Neural cell (in vitro differentiated cells): ENCODE measurements around the gene ADGRB3. TPM values are rescaled to one million over a fixed set of nuclear protein-coding genes. Genes with fewer than 3 reads are reported as not detected.

ENCODE experiments used
- H2AFZ ChIP-seq: fragments of 200-600, 300-800 bp; sonication (generic), shearing (Covaris generic); 2 replicates; pipeline ENCODE4 v1.6.0; 2014; ENCODE audit warnings: low read depth, mild to moderate bottlenecking, antibody characterized with exemption, low read length, moderate library complexity
- H3F3A ChIP-seq: fragments of 200-600 bp; shearing (Covaris generic); 2 replicates; pipeline ENCODE4 v1.6.1; 2016; ENCODE audit warnings: mild to moderate bottlenecking, moderate library complexity, mixed read lengths, antibody characterized with exemption, low read length; ENCODE audit not compliant: insufficient read depth, poor library complexity, severe bottlenecking
- H3K27ac ChIP-seq: fragments of 200-600, 300-800 bp; sonication (generic), shearing (Covaris generic); 2 replicates; pipeline ENCODE4 v1.5.1; 2014; ENCODE audit warnings: mild to moderate bottlenecking, low read length, moderate library complexity
- H3K27me3 ChIP-seq: fragments of 300-800, 200-600 bp; sonication (generic), shearing (Covaris generic); 2 replicates; pipeline ENCODE4 v1.6.0; 2014; ENCODE audit warnings: mild to moderate bottlenecking, low read depth, low read length, moderate library complexity; ENCODE audit not compliant: insufficient read depth
- H3K36me3 ChIP-seq: fragments of 300-800, 200-600 bp; sonication (generic), shearing (Covaris generic); 2 replicates; pipeline ENCODE4 v1.5.1; 2014; ENCODE audit warnings: mild to moderate bottlenecking, antibody characterized with exemption, low read length, moderate library complexity; ENCODE audit not compliant: insufficient read depth
- H3K4me2 ChIP-seq: fragments of 300-800, 200-600 bp; sonication (generic), shearing (Covaris generic); 2 replicates; pipeline ENCODE4 v1.6.0; 2014; ENCODE audit warnings: mild to moderate bottlenecking, low read length
- H3K4me3 ChIP-seq: fragments of 300-800, 200-600 bp; sonication (generic), shearing (Covaris generic); 2 replicates; pipeline ENCODE4 v1.5.1; 2014; ENCODE audit warnings: mild to moderate bottlenecking, low read length, moderate library complexity
- H3K79me2 ChIP-seq: fragments of 200-600 bp; shearing (Covaris generic); replicated peaks from 2 replicates; pipeline ENCODE4 v1.6.0; 2014; ENCODE audit warnings: mild to moderate bottlenecking, low read length, moderate library complexity; ENCODE audit not compliant: insufficient read depth
- H3K9ac ChIP-seq: fragments of 300-800, 200-600 bp; sonication (generic), shearing (Covaris generic); 2 replicates; pipeline ENCODE4 v1.6.1; 2016; ENCODE audit warnings: mild to moderate bottlenecking, low read length, mixed read lengths
- H3K9me2 ChIP-seq: fragments of 200-600 bp; shearing (Covaris generic); 2 replicates; pipeline ENCODE4 v1.6.1; 2016; ENCODE audit warnings: mild to moderate bottlenecking, low read length, mixed read lengths; ENCODE audit not compliant: insufficient read depth
- H3K9me3 ChIP-seq: fragments of 200-600, 300-800 bp; sonication (generic), shearing (Covaris generic); 2 replicates; pipeline ENCODE4 v1.6.1; 2016; ENCODE audit warnings: mild to moderate bottlenecking, mixed run types, low read length, moderate library complexity, mixed read lengths
- H4K20me1 ChIP-seq: fragments of 200-600 bp; shearing (Covaris generic); 2 replicates; pipeline ENCODE4 v1.6.1; 2016; ENCODE audit warnings: mild to moderate bottlenecking, mixed run types; ENCODE audit not compliant: insufficient read depth
- EP300 ChIP-seq: fragments of 450-650 bp; conservative IDR thresholded peaks from 2 replicates; pipeline ENCODE4 v1.6.1; 2014; ENCODE audit warnings: antibody characterized with exemption, mild to moderate bottlenecking, moderate library complexity; ENCODE audit not compliant: poor library complexity, severe bottlenecking
- EZH2 ChIP-seq: fragments of 200-600, 300-800 bp; shearing (Covaris generic), sonication (generic); IDR thresholded peaks from 2 replicates; pipeline ENCODE4 v1.6.1; 2014; ENCODE audit warnings: antibody characterized with exemption, low read length, borderline replicate concordance, mild to moderate bottlenecking; ENCODE audit not compliant: insufficient read depth, poor library complexity, severe bottlenecking
- MXI1 ChIP-seq: fragments of 450-650 bp; conservative IDR thresholded peaks from 2 replicates; pipeline ENCODE4 v1.6.1; 2014; ENCODE audit warnings: antibody characterized with exemption, mild to moderate bottlenecking; ENCODE audit not compliant: poor library complexity, severe bottlenecking
- POLR2AphosphoS5 ChIP-seq: IDR thresholded peaks from 2 replicates; pipeline ENCODE4 v1.6.1; 2012
- RAD21 ChIP-seq: fragments of 450-650 bp; conservative IDR thresholded peaks from 2 replicates; pipeline ENCODE4 v1.6.1; 2014; ENCODE audit warnings: antibody characterized with exemption, mild to moderate bottlenecking, moderate library complexity
- SMC3 ChIP-seq: fragments of 450-650 bp; conservative IDR thresholded peaks from 2 replicates; pipeline ENCODE4 v1.6.1; 2014; ENCODE audit warnings: antibody characterized with exemption, mild to moderate bottlenecking, moderate library complexity; ENCODE audit not compliant: poor library complexity
- TAF1 ChIP-seq: IDR thresholded peaks from 2 replicates; pipeline ENCODE4 v1.6.1; 2012; ENCODE audit warnings: low read depth
- polyA plus RNA-seq: library from polyadenylated mRNA; depleted of rRNA; stranded (reverse); fragments of >200 nt; gene quantifications from 2 replicates; pipeline ENCODE4 v1.2.3, GENCODE V29; 2014
- TF ChIP-seq, protein P1 (sequence below): fragments of 450-650 bp; IDR thresholded peaks from 2 replicates; pipeline ENCODE4 v1.5.1; 2014; ENCODE audit warnings: antibody characterized with exemption, mild to moderate bottlenecking, moderate library complexity; ENCODE audit not compliant: poor library complexity, severe bottlenecking
- TF ChIP-seq, protein P2 (sequence below): IDR thresholded peaks from 2 replicates; pipeline ENCODE4 v1.6.1; 2012; ENCODE audit warnings: borderline replicate concordance

ADGRB3 gene
- polyA plus RNA-seq, 1 donor from 2014 or later = 66.5 TPM

DNA sequence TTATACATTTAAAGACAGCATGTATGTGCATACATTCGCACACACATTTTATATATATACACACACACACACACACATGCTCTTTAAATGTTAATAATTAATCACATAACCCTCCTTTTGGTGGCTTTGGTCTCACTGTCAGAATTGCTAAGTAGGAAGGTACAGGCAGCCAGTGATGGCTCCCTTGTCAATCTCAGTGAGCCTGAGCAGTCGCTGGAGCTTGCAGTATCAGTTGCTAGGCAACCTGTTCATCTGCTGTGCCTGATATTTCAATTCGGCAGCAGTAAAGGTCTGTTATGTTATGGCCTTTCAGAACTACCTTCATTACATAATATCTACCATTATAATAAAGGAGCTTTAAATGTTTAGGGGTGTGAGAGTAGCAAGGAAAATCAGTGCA, 787.4 kb downstream of the ADGRB3 start:
- no peak overlapping the region for H2AFZ ChIP-seq
- H3F3A ChIP-seq = peaks cover 3% of the 10 kb centered on the region
- peak; percentile 73 for TF ChIP-seq EP300
- peak; percentile 34 for TF ChIP-seq SMC3
- TF ChIP-seq RAD21 = peak; percentile 42
- TF ChIP-seq, protein P1, sequence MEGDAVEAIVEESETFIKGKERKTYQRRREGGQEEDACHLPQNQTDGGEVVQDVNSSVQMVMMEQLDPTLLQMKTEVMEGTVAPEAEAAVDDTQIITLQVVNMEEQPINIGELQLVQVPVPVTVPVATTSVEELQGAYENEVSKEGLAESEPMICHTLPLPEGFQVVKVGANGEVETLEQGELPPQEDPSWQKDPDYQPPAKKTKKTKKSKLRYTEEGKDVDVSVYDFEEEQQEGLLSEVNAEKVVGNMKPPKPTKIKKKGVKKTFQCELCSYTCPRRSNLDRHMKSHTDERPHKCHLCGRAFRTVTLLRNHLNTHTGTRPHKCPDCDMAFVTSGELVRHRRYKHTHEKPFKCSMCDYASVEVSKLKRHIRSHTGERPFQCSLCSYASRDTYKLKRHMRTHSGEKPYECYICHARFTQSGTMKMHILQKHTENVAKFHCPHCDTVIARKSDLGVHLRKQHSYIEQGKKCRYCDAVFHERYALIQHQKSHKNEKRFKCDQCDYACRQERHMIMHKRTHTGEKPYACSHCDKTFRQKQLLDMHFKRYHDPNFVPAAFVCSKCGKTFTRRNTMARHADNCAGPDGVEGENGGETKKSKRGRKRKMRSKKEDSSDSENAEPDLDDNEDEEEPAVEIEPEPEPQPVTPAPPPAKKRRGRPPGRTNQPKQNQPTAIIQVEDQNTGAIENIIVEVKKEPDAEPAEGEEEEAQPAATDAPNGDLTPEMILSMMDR = no peak
- TF ChIP-seq MXI1 = no peak
- TF ChIP-seq TAF1 = no peak
- TF ChIP-seq EZH2 = no peak
- TF ChIP-seq, protein P2, sequence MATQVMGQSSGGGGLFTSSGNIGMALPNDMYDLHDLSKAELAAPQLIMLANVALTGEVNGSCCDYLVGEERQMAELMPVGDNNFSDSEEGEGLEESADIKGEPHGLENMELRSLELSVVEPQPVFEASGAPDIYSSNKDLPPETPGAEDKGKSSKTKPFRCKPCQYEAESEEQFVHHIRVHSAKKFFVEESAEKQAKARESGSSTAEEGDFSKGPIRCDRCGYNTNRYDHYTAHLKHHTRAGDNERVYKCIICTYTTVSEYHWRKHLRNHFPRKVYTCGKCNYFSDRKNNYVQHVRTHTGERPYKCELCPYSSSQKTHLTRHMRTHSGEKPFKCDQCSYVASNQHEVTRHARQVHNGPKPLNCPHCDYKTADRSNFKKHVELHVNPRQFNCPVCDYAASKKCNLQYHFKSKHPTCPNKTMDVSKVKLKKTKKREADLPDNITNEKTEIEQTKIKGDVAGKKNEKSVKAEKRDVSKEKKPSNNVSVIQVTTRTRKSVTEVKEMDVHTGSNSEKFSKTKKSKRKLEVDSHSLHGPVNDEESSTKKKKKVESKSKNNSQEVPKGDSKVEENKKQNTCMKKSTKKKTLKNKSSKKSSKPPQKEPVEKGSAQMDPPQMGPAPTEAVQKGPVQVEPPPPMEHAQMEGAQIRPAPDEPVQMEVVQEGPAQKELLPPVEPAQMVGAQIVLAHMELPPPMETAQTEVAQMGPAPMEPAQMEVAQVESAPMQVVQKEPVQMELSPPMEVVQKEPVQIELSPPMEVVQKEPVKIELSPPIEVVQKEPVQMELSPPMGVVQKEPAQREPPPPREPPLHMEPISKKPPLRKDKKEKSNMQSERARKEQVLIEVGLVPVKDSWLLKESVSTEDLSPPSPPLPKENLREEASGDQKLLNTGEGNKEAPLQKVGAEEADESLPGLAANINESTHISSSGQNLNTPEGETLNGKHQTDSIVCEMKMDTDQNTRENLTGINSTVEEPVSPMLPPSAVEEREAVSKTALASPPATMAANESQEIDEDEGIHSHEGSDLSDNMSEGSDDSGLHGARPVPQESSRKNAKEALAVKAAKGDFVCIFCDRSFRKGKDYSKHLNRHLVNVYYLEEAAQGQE = no peak
- peak; percentile 57 for TF ChIP-seq POLR2AphosphoS5

DNA sequence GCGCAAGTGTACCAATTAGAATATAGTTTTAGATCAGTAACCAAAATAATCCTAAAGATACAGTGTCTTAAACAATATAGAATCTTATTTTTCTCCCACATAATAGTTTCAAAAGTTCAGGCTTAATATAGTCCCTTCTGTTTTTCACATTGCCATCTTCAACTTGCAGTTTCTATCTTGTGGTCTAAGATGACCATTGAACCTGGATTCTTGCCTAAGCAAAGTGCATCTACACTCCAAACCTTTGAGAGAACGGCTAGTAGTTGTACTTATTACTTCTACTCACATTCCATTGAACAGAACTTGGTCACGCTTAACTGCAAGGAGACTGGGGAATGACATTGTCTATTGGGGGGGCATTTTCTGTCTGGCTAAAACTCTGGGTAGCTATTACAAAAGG, 788.7 kb downstream of the ADGRB3 start:
- no peaks in the 10 kb centered on the region for H3K79me2 ChIP-seq
- H3K27ac ChIP-seq = peak overlapping the region; percentile 77
- H3K36me3 ChIP-seq = no peaks in the 10 kb centered on the region
- H3K9me3 ChIP-seq = no peaks in the 10 kb centered on the region
- H4K20me1 ChIP-seq = no peaks in the 10 kb centered on the region
- no peak overlapping the region for H3K4me2 ChIP-seq
- no peak overlapping the region for H2AFZ ChIP-seq
- no peak overlapping the region for H3K9ac ChIP-seq
- TF ChIP-seq, protein P1 = no peak
- TF ChIP-seq SMC3 = no peak
- TF ChIP-seq POLR2AphosphoS5 = no peak
- TF ChIP-seq MXI1 = no peak
- TF ChIP-seq TAF1 = no peak
- TF ChIP-seq EZH2 = no peak
- TF ChIP-seq EP300 = no peak
- no peak for TF ChIP-seq RAD21
- TF ChIP-seq, protein P2 = no peak
- H3K27me3 ChIP-seq = no peaks in the 10 kb centered on the region
- no peaks in the 10 kb centered on the region for H3K9me2 ChIP-seq
- no peak overlapping the region for H3K4me3 ChIP-seq
- peaks cover 3% of the 10 kb centered on the region for H3F3A ChIP-seq

More for the DNA sequence above, 787.4 kb downstream of the ADGRB3 start:
- H3K9ac ChIP-seq = peak overlapping the region; percentile 17
- H3K9me2 ChIP-seq = no peaks in the 10 kb centered on the region
- no peaks in the 10 kb centered on the region for H3K36me3 ChIP-seq
- peak overlapping the region; percentile 77 for H3K27ac ChIP-seq
- no peaks in the 10 kb centered on the region for H3K27me3 ChIP-seq
- peak overlapping the region; percentile 58 for H3K4me2 ChIP-seq
- H4K20me1 ChIP-seq = no peaks in the 10 kb centered on the region
- H3K79me2 ChIP-seq = no peaks in the 10 kb centered on the region
- no peaks in the 10 kb centered on the region for H3K9me3 ChIP-seq
- peak overlapping the region; percentile 47 for H3K4me3 ChIP-seq
